Pancreas (tissue), 10 donors: ENCODE results near the gene GNPAT. TPM values are rescaled to one million over a fixed set of nuclear protein-coding genes. Genes with fewer than 3 reads are reported as not detected.

Experiments
- ATAC-seq, 4 donors: fragments of 200-7000 bp; cut with Tn5 transposase; one replicate each; pipeline versions ENCODE4 v1.8.0 to v1.9.1; 2020; ENCODE audit warnings: mild to moderate bottlenecking in 4 of 4, moderate library complexity in 4 of 4
- DNase-seq, 6 donors: peaks; one replicate each; pipeline ENCODE4 v3.0.0-alpha.2; 2020
- FAIRE-seq: peaks from 2 replicates; lab custom pipeline; 2012; peaks lifted over from hg19 to GRCh38; lab: Jason Lieb, UNC
- H3K27ac ChIP-seq, 4 donors: fragments of 200-600 bp; sonication (generic); 1 replicate in 3 of 4; 2 replicates in 1 of 4; pipeline versions ENCODE4 v1.5.0 to v1.8.0; 2020
- H3K27me3 ChIP-seq, 4 donors: fragments of 200-600 bp; one replicate each; pipeline ENCODE4 v1.8.0; 2021
- H3K36me3 ChIP-seq, 3 donors: fragments of 200-600 bp; sonication (generic) in 1 of 3; one replicate each; pipeline versions ENCODE4 v1.5.0 to v1.8.0; 2020 to 2021
- H3K4me1 ChIP-seq, 3 donors: fragments of 200-600 bp; one replicate each; pipeline ENCODE4 v1.8.0; 2021
- H3K4me3 ChIP-seq, 4 donors: fragments of 200-600 bp; sonication (generic) in 2 of 4; one replicate each; pipeline versions ENCODE4 v1.5.0 to v1.8.0; 2020 to 2021
- H3K9me3 ChIP-seq, 4 donors: fragments of 200-600 bp; one replicate each; pipeline ENCODE4 v1.8.0; 2021
- WGBS, 2 donors: extraction: QIAGEN DNeasy Blood & Tissue Kit; methylation state at CpG; one replicate each; pipeline ENCODE4 v1.1.7; 2013; 5-methylcytosine and 5-hydroxymethylcytosine counted together
- intact Hi-C, 3 donors: fragments of 100-400 bp; cut with DNase I; formaldehyde crosslinking; loops; one replicate each; pipeline versions ENCODE4 v1.11.1 to v1.14.2; 2022
- polyA plus RNA-seq, 2 donors: library from polyadenylated mRNA; stranded (reverse); fragments of 200-250 nt; gene quantifications; one replicate each; pipeline ENCODE4 v1.2.3, GENCODE V29; 2013
- total RNA-seq, 6 donors: library from RNA; stranded (reverse); fragmentation: NEBNext Ultra II Directional in 4 of 6; extraction: Animal tissue kit (Norgen Biotek cat#: 25700) in 4 of 6; gene quantifications; one replicate each; pipeline versions ENCODE4 v1.2.1 to v1.2.4, GENCODE V29; 2021 to 2023
- TF ChIP-seq, protein P1 (sequence below), 4 donors: fragments of 200-600 bp; sonication (generic) in 3 of 4; IDR thresholded peaks; one replicate each; pipeline versions ENCODE4 v1.5.0 to v1.8.0; 2021; ENCODE audit warnings: antibody characterized with exemption in 4 of 4
- donor health status: healthy with polysubstance abuse.
- donor health status: DM: no; HTN: no; CAD: no; lungs with moderate emphysema.
- donor health status: DM: no; HTN: no; CAD: no.
- donor health status: control.
- donor health status: control.
- donor health status: Bipolar disorder and iron deficiency.
- donor health status: DM: yes; HTN: yes; CAD: no.
- donor health status: DM: no; HTN: no; CAD: no.
- donor health status: DM: no; HTN: no; CAD: no.
- donor health status: DM: yes; HTN: yes; CAD: no.

Gene GNPAT
- total and polyA plus RNA-seq, 8 donors = 17.4 to 34.4 (median 21.7) TPM

DNA sequence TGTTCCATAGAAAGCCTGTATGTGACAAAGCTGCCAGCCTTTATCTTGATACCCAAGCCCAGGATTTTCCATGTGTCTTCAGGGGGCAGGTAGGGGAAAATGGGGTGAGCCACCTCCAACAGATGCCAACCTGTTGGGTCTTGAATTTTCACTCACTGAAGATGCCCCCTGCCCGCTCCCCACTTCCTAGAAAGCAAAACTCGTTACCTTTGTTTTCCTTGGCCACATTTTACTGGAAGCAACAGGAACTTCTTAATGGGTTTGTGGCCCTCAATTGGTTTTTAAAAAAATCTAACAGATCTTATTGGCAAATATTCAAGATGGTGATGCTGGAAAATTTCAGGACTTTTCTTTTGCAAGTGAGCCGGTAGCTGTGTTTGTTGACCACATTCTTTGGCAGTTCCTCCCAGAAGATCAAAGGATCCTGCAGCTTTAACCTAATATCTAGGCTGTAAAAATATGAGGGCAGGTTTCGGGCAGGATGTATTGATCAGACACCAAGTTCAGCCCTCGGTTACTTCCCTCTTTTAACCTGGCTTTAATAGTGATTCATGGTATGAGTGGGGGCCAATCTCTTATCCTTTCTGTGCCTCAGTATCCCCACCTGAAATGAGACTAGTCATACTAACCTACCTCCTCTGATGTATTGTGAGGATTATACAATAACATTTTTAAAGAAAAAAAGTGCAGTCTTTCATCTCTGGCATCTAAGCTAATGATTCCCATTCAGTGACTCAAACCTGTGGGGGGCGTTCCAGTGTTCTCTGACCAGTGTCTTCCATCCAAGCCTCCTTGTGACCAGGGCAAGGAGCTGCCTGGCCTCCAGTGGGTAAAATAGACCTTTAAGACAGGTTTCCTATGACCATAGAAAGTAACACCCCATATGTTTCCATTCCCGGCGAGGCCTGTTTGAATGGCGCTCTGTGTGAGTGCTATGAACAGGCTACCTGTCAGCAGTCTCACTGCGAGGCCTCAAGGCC is 21.3 kb upstream of the GNPAT start:
- TF ChIP-seq, protein P1, sequence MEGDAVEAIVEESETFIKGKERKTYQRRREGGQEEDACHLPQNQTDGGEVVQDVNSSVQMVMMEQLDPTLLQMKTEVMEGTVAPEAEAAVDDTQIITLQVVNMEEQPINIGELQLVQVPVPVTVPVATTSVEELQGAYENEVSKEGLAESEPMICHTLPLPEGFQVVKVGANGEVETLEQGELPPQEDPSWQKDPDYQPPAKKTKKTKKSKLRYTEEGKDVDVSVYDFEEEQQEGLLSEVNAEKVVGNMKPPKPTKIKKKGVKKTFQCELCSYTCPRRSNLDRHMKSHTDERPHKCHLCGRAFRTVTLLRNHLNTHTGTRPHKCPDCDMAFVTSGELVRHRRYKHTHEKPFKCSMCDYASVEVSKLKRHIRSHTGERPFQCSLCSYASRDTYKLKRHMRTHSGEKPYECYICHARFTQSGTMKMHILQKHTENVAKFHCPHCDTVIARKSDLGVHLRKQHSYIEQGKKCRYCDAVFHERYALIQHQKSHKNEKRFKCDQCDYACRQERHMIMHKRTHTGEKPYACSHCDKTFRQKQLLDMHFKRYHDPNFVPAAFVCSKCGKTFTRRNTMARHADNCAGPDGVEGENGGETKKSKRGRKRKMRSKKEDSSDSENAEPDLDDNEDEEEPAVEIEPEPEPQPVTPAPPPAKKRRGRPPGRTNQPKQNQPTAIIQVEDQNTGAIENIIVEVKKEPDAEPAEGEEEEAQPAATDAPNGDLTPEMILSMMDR (IDR thresholded peaks at IDR 0.05) = no peak
- 56 to 58% methylated on average over 10 of the region's 10 CpGs for WGBS, 2 donors
- ATAC-seq (peak in 2 of 4 donors; percentile 33 to 52), DNase-seq (no peak), FAIRE-seq (no peak)
- no peak overlapping the region for H3K27ac ChIP-seq
- intact Hi-C loops = loop anchor here in 2 of 3 donors (10.0 kb wide), 2 partner anchors 305 to 425 kb away; no protein-coding TSS in a partner anchor
- H3K4me3 ChIP-seq = no peak overlapping the region
- H3K36me3 ChIP-seq = peaks cover 0 to 17% (median 2%) of the 10 kb centered on the region in 3 donors
- H3K27me3 ChIP-seq = no peaks in the 10 kb centered on the region
- H3K4me1 ChIP-seq = no peaks in the 10 kb centered on the region
- H3K9me3 ChIP-seq = no peaks in the 10 kb centered on the region

DNA sequence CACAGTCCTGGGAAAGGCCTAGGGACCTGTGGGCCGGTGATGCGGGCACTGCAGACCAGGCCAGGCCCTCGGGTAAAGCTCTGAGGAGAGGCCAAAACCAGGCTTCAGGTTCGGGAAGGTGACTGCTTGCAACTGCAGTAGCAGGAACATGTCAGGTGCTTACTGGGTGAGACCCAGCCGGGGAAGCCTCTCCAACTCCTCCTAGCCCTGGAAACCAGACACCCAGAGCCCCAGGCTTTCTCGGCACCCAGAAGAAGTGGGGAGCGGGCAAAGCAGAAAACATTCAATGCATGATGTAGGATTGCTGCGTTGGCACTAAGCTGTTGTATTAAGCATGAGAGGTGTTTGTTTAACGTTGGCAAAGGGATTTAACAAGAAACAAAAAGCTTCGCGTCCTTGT is 20.2 kb upstream of the GNPAT start:
- 82 to 84% methylated on average over 11 of the region's 11 CpGs for WGBS, 2 donors
- Histone ChIP-seq H3K27me3 (no peaks in the 10 kb centered on the region), H3K9me3 (no peaks in the 10 kb centered on the region), H3K4me1 (no peaks in the 10 kb centered on the region), H3K4me3 (no peak overlapping the region), H3K36me3 (peaks cover 0 to 27% (median 7%) of the 10 kb centered on the region in 3 donors), H3K27ac (no peak overlapping the region)
- TF ChIP-seq, protein P1 (IDR thresholded peaks at IDR 0.05) = no peak
- no peak for ATAC-seq
- no peak for FAIRE-seq
- no peak for DNase-seq
- intact Hi-C loops = no loop called here

DNA sequence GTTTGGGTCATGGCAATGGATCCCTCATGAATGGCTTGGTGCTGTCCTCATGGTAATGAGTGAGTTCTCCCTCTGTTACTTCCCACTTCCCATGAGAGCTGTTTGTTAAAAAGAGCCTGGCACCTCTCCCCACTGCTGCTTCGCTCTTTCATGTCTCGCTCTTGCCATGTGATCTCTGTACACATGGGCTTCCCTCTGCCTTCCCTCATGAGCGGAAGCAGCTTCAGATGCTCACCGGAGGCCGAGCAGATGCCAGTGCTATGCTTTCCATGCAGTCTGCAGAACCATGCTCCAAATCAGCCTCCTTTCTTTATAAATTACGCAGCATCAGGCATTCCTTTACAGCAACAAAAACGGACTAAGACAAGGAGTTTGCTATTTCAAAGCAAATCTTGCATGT is 14.9 kb upstream of the GNPAT start:
- DNase-seq = no peak
- Histone ChIP-seq H3K27me3 (no peaks in the 10 kb centered on the region), H3K36me3 (peaks cover 0 to 41% (median 16%) of the 10 kb centered on the region in 3 donors), H3K4me1 (no peaks in the 10 kb centered on the region), H3K9me3 (no peaks in the 10 kb centered on the region), H3K27ac (no peak overlapping the region), H3K4me3 (no peak overlapping the region)
- TF ChIP-seq, protein P1 (IDR thresholded peaks at IDR 0.05) = no peak
- WGBS, 2 donors = 89 to 90% methylated on average over 7 of the region's 7 CpGs
- FAIRE-seq = no peak
- intact Hi-C loops = no loop called here
- no peak for ATAC-seq

DNA sequence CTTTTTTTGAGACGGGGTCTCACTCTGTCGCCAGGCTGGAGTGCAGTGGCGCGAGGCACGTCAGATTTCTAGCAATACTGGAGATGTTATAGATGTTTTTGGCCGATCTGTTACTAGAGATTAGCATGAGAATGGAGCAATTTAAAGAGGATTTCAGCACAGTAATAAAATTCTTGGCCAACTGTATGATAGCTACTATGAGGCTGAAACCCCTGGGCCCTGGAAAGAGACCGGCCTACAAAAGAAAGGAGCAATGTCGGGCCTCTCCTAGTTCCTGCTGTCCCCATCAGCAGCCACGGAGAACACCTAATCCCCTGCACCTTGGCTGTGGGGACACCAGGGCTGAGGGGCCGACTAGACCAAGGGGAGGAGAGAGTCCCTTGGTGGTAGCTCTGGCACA is 9.5 kb upstream of the GNPAT start:
- Histone ChIP-seq H3K36me3 (peaks cover 0 to 6% (median 3%) of the 10 kb centered on the region in 3 donors), H3K9me3 (no peaks in the 10 kb centered on the region), H3K27ac (no peak overlapping the region), H3K4me1 (peaks cover 6 to 19% (median 14%) of the 10 kb centered on the region in 3 donors), H3K4me3 (no peak overlapping the region), H3K27me3 (no peaks in the 10 kb centered on the region)
- WGBS, 2 donors = 93 to 97% methylated on average over 10 of the region's 10 CpGs
- FAIRE-seq = no peak
- no peak for ATAC-seq
- no peak for DNase-seq
- TF ChIP-seq, protein P1 (IDR thresholded peaks at IDR 0.05) = no peak
- intact Hi-C loops = no loop called here
